ENCODE measurements around the gene PTPRR.

Gene PTPRR

GRCh38 chr12:70838127-70838526 is 82.4 kb downstream of the PTPRR start:
- no peak overlapping the region for H3K4me3 ChIP-seq (ENCODE audit: control insufficient read depth, low read depth, low read length)

GRCh38 chr12:70837026-70837425 is 83.5 kb downstream of the PTPRR start:
- no peak for TF ChIP-seq CTCF (IDR thresholded peaks at IDR 0.05; ENCODE audit: control insufficient read depth, insufficient read depth, low read depth, low read length, missing control alignments)
- no peak for DNase-seq (ENCODE audit: low read depth)
- no peak overlapping the region for H3K4me3 ChIP-seq (ENCODE audit: control insufficient read depth, low read depth, low read length)

More at GRCh38 chr12:70838127-70838526, 82.4 kb downstream of the PTPRR start:
- no peak for DNase-seq (ENCODE audit: low read depth)
- TF ChIP-seq CTCF (IDR thresholded peaks at IDR 0.05; ENCODE audit: control insufficient read depth, insufficient read depth, low read depth, low read length, missing control alignments) = no peak

GRCh38 chr12:70835948-70836347 is 84.6 kb downstream of the PTPRR start:
- no peak for TF ChIP-seq CTCF (IDR thresholded peaks at IDR 0.05; ENCODE audit: control insufficient read depth, insufficient read depth, low read depth, low read length, missing control alignments)
- H3K4me3 ChIP-seq (ENCODE audit: control insufficient read depth, low read depth, low read length) = no peak overlapping the region
- no peak for DNase-seq (ENCODE audit: low read depth)

- TF ChIP-seq CTCF (IDR thresholded peaks at IDR 0.05; ENCODE audit: control insufficient read depth, insufficient read depth, low read depth, low read length, missing control alignments) = no peak
- H3K4me3 ChIP-seq (ENCODE audit: control insufficient read depth, low read depth, low read length) = no peak overlapping the region
- DNase-seq (ENCODE audit: low read depth) = no peak
Observed at GRCh38 chr12:70831543-70831942, 89.0 kb downstream of the PTPRR start.

- DNase-seq (ENCODE audit: low read depth) = no peak
- H3K4me3 ChIP-seq (ENCODE audit: control insufficient read depth, low read depth, low read length) = no peak overlapping the region
- no peak for TF ChIP-seq CTCF (IDR thresholded peaks at IDR 0.05; ENCODE audit: control insufficient read depth, insufficient read depth, low read depth, low read length, missing control alignments)
Observed at GRCh38 chr12:70830221-70831061, 90.1 kb downstream of the PTPRR start.

- no peak for TF ChIP-seq CTCF (IDR thresholded peaks at IDR 0.05; ENCODE audit: control insufficient read depth, insufficient read depth, low read depth, low read length, missing control alignments)
- DNase-seq (ENCODE audit: low read depth) = no peak
- H3K4me3 ChIP-seq (ENCODE audit: control insufficient read depth, low read depth, low read length) = no peak overlapping the region
Observed at GRCh38 chr12:70829070-70829469, 91.5 kb downstream of the PTPRR start.

Data from AG09309 (cell line).